GM20000 (cell line): Measurements from ENCODE around the gene EVC2.

Experiments used
- DNase-seq: peaks from one replicate; pipeline ENCODE4 v3.0.0; 2012; ENCODE audit warnings: low spot score
- TF ChIP-seq, protein P1 (sequence below): IDR thresholded peaks from 2 replicates; pipeline ENCODE4 v1.5.1; 2012; ENCODE audit warnings: mild to moderate bottlenecking, control low read depth; ENCODE audit errors: extremely low read depth, missing control alignments

Gene EVC2

DNA sequence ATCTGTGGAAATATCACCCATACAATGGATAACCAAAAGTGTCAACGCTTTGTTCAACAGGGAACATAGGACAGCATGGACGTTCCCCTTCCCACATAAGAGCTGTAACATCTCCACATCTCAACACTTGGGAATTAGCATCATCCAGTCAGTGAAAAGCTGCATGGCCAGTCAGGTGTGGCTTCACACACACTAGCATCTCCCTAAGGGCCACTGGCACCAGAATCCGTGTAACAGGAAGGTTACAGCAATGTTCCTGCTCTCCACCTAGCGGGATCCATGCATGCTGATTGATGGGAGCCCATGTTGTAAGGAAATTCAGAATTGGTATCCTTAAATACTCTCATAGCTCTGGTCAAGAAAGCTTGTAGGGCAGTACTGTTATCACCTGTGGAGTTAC, 78.8 kb downstream of the EVC2 start:
- TF ChIP-seq, protein P1, sequence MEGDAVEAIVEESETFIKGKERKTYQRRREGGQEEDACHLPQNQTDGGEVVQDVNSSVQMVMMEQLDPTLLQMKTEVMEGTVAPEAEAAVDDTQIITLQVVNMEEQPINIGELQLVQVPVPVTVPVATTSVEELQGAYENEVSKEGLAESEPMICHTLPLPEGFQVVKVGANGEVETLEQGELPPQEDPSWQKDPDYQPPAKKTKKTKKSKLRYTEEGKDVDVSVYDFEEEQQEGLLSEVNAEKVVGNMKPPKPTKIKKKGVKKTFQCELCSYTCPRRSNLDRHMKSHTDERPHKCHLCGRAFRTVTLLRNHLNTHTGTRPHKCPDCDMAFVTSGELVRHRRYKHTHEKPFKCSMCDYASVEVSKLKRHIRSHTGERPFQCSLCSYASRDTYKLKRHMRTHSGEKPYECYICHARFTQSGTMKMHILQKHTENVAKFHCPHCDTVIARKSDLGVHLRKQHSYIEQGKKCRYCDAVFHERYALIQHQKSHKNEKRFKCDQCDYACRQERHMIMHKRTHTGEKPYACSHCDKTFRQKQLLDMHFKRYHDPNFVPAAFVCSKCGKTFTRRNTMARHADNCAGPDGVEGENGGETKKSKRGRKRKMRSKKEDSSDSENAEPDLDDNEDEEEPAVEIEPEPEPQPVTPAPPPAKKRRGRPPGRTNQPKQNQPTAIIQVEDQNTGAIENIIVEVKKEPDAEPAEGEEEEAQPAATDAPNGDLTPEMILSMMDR = no peak

DNA sequence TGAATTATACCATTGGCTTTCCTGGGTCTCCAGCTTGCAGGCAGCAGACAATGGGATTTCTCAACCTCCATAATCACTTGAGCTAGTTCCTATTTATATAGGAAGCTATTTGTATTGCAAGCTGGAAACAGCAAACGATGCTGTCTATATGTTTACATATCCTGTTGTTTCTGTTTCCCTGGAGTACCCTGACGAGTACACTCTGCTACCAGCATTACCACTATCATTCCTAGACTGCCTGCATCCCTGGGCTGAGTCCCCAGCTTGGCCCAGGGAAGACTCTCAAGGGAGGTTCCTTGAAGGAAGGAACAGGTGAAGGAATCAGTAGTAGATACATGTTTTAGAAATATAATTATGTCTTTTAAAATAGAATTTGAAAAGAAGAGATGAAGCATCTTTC, 81.4 kb downstream of the EVC2 start:
- DNase-seq = no peak
- TF ChIP-seq, protein P1 = no peak

More for the DNA sequence above, 78.8 kb downstream of the EVC2 start:
- no peak for DNase-seq

DNA sequence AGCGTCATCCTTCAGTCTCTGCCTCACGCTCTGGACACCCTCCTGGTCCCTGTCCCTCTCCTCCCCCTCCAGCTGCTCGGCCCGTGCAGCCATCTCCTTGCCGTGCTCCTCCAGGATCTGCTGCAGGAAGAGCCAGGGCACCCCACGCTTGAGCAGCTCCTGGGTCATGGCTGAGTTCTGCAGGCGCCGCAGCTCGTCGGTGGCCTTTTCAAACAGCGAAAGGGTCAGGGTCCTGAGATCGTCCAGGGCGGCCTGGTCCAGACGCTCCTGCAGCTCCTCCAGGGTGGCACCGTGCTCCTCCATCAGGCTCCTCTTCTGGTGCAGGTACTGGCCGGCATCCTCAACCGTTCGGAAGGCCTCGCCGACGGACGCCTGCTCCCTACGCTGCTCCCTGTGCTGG, 85.8 kb downstream of the EVC2 start:
- TF ChIP-seq, protein P1 = no peak
- DNase-seq = no peak

DNA sequence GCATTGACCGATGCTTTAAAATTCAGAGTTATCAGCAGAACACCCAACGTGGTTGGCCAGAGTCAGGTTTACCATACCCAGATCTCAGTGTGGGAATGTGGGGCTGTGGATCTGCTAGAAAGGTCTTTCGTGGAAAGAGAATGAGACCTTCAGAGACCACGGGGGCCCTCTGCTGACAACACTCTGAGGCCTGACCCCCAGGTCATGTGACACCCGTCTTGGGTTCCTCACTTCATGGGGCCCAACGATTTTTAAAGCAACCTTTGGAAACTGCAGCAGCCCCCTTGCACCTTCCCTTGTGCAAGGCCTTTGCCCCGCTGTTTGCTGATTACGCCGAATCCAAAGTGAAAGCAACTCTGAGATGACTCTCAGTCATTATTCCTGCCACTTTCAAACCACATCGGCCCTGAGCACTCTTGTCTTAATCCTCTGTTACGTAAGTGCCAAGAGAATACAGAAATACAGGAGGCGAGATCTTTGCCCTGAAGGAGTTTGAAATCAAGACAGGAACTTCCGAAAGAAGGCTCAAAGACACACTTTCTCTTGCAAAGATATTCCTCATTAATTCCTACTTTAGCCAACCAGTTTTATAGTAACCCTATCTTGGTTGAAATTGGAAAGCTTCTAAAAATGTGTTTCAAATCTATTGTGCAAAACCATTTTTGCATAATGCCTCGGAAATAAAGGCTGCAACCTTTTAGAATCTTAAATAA, 88.3 kb downstream of the EVC2 start:
- no peak for DNase-seq
- TF ChIP-seq, protein P1 = no peak

DNA sequence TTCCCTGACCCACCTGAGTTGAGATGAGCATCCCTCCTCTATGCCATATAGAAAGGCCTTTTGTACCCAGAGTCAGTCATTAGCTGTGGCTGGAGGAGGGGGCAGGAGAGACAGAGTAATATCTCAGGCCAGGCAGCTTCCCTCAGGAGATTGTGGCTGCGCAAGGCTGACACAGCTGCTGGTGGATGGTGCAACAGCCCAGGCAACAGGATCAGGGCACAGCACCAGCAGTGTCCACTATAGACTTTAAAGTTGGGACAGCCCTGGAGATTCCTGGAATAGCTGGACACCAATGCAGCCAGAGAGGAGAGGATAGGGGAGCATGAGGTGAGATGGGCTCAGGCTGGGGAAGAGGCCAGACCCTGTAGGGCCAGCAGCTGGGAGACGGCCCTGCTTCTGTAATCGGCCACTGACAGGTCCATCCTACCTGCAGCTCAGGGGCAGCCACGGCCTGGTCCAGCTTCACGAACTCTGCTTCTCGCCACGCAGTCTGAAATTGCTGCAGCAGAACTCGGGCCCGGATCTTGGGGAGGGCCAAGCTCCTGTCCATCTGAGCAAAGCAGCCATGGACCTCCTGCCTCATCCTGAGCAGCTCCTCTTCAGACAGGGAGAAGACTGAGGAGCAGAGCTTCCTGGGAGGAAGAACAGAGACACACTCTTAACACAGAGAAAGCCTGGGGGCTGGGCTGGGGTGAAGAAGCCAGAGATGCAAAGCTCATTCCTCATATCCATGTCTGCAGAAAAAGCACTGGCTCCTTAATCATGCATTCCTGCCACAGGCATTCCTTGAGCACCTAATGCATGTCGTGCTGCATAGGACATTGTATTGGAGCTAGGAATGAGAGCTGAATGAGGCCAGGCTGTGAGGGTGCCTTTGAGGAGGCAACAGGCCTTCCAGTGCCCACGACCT, 90.1 kb downstream of the EVC2 start:
- DNase-seq = no peak
- TF ChIP-seq, protein P1 = no peak

DNA sequence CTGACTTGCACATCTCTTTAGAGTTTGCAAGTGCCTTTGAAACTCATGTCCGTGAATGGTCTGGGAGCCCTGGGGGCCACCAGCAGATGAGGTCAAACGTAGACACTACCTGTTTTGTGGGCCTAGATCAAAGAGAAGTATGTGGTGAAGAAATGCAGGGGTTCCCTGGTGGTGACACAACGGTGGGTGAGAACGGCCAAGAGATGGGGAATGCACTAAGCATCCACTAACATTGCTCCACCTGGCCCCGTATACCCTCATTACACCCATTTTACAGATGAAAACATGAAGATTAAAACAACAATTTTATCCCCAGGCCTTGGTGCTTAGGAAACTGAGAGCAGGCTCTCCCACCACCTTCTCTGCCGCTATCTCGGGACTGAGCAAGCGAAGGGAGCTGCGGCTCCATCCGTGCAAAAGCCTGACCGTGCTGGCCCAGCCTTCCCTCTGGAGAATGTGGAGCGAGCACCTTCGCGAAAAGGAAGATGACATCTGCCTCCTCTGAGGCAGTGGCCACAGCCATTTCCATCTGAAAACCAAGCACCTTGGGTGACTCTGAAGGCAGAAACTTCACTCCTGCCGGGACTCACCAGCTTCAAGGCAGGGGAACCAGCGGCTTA, 91.9 kb downstream of the EVC2 start:
- TF ChIP-seq, protein P1 = no peak
- no peak for DNase-seq

DNA sequence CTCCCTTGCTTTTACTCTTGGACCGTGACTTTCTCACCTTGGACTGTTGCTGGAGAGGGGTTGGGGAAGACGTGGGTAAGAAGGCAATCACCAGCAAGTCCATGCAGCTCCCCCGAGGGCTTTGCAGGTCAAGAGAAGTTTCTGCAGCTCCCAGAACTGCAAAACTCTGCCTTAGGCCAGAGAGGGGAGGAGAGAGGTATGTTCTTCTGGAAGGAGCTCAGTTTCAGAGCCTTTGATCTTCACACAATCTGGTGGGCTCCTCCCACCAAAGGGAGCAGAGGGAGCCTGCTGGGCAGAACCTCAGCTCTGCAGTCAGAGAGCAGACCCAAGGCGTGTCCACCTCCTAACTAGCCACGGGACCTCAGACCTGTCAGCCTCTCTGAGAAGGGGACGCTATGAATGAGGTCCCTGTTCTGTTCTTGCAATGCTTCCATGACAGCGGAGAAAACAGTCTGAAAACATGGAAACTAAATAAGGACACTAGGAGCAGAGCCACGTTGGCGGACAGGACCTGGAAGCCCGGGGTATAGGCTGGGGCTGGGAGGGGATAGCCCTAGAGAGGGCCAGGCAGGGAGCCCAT, 92.8 kb downstream of the EVC2 start:
- TF ChIP-seq, protein P1 = no peak
- no peak for DNase-seq
